NCI-H2196 treated with DMSO at 0.1 percent for 48 hours (cell line): ENCODE results near the gene HMG20A.

Experiments used
- DNase-seq: peaks from one replicate; lab custom pipeline; 2025; ENCODE audit not compliant: unreplicated experiment; lab: John Stamatoyannopoulos, UW

HMG20A gene

DNA sequence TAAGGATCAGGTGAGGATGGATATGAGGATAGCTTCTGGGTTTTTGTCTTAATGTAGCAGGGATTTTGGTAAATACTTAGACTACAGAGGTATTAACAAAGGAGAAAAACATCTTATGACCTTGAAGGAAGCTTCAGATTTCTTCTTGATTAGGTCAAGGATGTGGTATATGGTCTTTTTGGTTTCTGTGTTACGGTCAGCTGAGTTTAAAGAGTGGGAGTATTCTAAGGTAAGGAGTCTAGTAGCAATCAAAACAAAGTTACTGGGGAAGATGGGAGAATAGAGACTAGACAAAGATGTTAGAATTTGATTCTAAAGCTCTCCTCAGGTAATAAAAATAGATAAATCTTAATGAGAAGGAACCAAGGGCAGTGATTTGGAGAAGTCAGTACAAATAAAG, 6.2 kb downstream of the HMG20A start:
- no peak for DNase-seq

DNA sequence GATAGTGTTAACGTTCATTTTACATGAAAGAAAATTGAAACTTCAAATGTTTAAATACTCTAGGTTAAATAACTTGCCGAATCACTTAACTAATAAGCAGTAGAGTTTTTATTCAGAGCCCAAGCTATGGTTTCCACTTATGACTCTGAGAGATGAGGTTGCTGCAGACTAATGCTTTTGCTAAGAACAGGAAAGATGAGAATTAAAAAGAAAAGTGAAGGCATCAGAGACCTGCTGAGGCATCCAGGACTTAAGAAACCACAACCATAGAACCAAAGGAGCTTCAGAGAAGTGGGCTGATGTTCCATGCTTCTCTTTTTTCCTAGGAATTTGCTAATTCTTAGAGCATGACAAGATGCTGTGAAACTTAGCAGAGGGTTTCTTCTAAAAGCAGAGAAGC, 9.5 kb downstream of the HMG20A start:
- no peak for DNase-seq

DNA sequence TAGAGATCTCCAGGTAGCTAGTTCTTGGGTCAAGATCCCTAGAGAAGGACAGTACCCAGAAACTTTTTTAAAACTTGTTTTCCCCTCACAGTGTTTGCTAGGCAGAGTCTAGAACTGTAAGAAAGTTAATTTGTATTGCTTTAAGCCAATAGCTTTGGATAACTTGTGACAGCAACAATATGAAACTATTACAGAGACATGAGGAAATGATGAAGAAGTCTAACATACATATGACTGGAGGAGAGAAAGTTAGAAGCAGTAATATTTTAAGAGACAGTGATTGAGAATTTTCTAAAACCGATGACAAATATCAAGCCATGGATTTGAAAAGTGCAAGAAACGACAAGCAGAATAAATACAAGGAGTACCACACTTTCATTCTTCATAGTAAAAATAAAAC, 10.0 kb downstream of the HMG20A start:
- DNase-seq, result no peak

DNA sequence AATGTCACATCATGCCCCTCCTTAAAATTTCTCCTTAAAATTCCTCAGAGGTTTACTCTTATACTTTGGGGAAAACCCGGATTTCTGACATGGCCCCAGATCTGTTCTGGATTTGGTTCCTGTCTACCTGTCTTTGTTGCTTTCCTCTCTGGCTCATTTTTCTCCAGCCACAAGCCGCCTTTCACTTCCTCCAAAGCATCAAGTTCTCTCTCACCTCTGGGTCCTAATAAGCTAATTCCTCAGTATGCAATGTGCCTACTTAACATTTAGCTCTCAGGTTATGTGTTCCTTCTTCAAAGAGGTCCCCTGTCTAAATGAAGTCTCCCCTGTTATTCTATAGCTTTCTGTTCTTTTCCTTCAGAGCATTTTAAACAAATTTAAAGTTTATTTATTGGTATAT, 16.1 kb downstream of the HMG20A start:
- no peak for DNase-seq

DNA sequence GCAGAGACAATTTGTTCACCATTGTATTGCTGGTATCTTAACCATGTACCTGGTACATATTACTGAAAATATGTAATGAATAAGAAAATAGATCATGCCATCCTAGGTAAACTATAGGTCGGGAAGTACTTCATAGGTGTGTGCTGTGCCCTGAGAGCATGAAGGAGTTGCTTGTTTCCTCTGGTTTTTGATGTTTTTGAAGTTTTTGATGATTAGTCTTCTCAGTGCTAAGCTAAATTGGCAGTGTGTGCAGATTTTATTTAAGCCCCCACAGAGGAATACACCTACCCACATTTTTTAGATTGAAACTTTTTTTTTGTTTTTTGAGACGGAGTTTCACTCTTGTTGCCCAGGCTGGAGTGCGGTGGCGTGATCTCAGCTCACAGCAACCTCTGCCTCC, 16.6 kb downstream of the HMG20A start:
- no peak for DNase-seq

DNA sequence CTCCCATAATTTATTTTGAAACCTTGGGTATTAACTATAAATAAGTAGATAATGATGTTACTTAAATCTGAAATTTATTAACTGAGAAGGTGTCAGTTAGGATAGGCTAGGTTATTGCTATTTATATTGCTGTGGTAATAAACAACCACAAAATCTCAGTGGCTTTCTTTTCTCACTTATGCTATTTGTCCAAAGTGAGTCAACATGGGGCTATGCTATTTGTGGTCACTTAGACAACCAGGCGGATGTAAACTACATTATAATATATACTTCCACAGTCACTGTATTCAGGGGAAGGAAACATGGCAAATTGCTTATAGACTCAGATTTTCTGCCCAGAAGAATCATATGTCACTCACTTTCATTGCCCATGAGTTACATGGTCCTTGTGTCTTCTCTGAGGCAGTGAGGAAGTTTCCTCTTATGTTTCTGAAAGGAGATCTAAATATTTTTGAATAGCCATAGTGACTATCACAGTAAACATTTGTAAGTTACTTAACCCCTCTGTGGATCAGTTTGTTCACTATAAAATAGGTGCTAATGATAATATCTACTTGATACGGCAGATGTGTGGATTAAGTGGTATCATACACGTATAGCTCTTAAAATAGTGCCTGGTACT, 19.8 kb downstream of the HMG20A start:
- no peak for DNase-seq

DNA sequence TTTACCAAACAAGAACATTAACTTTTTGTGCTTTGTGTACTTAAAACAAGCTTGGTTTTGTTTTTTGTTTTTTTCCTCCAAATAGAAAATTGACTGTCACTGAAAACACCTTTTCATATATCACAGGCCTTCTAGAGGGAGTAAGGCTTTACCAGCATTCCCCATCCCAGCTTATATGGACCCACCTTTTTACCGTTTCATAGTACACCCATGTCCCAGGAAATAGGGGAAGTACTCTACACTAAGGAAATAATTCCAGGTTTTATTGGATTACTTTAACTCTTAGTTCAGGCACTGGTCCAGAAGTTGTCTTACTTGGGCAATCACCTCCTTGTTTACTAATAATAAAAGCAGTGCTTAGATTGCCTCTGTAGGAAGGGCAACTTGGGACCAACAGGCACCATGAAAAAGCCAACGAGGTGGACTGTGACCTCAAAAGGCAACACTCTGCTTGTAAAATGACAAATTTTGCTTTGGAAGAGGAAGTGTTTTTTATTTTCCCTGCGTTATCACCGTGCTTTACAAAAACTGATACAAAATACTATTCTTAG, 26.2 kb downstream of the HMG20A start:
- no peak for DNase-seq

DNA sequence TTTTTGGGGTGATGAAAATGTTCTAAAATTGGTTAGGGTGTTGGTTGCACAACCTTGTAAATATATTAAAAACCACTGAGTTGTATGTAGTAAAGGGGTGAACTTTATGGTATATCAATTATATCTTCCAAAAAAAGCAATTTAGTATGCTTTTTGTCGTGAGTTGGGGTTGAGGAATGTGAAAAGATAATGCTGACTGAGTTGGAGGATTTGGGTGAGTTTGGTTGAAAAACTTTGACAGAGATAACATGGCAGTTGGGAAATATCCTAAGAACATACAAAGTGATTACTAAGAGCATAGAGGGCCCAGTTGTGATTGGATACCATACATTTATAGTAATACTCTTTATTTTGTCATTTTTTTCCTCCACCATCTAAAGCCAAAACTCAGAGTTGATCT, 33.6 kb downstream of the HMG20A start:
- DNase-seq, result no peak

DNA sequence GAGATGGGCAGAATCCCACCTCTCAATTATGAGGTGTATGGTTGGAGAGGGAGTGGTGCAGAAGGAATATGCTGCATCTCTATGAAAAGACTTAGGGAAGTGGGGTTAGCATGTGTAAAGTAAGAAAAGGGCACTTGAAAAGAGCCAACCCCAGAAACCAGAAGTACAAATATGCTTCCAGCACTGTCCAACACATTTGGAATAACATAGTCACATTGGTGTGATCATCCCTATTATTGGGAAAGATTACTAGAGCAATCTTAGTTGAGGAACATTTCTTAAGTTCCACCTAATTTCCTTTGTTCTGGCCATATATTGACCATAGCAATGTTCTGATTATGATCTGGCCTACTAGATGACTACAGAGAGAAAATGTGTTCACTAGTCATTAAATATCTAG, 34.3 kb downstream of the HMG20A start:
- no peak for DNase-seq

DNA sequence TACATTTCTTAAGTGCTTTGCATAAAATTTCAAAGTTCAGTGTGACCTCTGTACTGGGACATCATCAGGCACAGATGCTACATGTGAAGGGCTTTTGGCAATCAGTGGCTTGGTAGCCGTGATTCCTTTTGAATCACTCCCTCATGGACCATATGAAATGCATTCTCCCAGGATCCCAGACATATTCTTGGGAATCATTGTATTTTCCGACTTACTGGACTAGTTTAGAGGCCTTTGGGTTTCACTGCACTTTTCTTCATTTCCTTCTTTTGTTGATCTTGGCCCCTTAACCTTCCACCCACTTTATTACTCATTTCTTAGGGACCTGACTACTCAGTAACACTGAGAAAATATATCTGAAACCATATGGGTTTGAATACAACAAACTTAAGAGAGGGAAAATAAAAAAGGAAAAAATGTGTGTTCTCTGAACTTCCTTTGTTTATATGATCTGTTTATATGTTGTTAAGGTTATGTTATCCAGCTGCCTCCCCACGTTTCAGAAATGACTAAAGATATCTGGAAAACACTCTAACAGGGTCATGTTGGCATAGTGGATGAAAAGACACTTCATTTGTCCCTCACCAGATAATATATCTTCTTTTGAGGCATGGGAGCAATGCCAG, 35.1 kb downstream of the HMG20A start:
- no peak for DNase-seq

DNA sequence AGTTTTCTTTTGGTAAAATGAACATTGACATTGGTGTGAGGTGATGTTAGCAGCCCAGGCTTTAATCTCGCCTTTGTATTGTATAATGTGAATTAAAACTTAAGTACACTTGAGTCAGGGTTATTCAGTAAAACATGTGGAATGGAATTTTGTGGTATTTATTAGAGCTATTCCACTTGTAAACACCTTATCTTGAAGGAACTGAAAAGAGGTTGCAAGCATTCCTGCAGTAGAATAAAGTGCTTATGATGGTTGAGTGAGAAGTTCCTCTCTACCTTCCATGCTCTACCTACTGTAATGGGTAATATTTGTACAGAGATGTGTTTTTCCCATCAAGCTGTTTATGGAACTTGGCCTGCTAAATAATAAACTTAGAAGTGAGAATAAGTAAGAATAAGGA, 36.1 kb downstream of the HMG20A start:
- DNase-seq, result no peak

DNA sequence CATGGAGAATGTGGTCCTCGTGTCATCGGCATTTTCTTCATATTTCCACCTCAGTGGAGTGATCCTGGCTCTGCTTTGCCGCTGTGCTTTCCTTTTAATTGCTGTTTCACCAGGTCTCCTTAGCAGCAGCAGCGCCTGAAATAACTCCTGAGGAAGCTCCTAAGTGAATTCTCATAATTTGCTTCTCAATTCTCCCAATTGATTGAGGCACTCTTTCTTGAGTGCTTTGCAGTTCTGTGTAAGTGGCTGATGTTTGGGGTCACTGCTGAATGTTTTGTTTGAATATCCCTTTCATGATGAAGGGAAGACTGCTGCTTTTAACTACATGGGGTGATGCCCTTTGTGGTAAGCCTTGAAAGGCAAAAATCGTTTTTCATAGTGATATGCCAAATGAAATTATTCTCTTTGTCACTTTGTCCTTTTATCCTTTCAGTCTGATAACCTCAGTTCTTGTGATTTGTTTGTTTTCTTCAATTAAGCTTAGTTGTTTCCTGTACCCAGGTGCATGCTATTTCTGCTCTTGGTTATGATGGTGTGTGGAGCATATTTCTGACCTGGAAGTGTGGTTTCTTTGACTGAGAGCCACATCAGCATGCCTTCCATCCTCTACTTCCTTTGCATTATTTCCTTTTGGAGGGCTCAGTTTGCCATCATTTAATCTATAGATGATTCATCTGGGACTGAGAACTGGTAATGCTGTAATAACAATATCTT, 36.7 kb downstream of the HMG20A start:
- no peak for DNase-seq

DNA sequence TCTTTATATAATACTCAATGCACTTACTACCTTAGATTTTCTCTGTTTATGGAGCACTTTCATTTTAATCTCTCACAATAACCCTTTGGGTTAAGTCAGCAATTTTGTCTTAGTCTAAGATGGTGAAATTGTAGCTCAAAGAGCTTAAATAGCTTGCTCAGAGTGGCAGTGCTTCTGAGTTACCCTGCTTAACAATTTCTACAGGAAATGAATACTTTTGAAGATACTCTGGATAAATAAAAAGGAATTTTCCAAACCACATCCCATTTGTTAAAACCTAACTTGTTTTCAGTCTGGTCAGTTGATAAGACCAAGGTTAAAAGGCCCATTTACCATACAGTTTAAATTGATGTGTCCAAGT, 37.2 kb downstream of the HMG20A start:
- DNase-seq, result no peak

DNA sequence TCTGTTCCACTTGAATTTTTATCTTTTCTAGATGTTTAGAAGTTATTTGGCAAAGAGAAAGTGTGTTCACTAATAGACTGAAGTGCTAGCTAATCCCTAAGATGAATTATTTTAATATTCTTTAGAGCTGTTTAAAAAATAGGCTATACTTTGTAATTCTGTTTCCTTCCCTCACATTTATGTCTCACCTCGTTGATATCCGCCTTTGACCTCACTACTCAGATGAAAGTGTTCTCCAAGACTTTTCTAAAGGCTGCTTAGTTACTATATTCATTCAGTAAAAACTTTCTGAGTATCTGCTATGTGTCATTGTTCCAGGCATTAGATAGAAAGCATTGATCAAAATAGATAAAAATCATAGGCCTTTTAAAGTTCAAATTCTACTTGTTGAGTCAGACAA, 38.3 kb downstream of the HMG20A start:
- DNase-seq, result no peak

DNA sequence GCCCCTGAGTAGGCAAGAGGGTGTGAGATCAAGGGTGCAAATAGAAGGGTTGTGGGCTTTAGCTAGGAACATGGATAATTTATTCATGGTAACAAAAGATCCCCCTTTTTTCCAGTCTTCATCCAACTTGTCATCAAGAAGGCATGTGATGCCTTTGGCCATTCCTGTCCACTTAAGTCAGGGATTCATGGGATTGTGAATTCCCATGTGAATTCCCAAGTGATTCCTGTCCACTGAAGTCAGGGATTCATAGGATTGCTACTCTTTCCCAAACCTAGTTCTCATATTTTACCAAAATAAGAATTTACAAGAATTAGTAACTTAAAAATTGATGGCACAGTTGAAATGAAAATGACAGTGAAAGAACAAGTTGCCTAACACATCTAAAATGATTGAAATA, 40.8 kb downstream of the HMG20A start:
- no peak for DNase-seq

DNA sequence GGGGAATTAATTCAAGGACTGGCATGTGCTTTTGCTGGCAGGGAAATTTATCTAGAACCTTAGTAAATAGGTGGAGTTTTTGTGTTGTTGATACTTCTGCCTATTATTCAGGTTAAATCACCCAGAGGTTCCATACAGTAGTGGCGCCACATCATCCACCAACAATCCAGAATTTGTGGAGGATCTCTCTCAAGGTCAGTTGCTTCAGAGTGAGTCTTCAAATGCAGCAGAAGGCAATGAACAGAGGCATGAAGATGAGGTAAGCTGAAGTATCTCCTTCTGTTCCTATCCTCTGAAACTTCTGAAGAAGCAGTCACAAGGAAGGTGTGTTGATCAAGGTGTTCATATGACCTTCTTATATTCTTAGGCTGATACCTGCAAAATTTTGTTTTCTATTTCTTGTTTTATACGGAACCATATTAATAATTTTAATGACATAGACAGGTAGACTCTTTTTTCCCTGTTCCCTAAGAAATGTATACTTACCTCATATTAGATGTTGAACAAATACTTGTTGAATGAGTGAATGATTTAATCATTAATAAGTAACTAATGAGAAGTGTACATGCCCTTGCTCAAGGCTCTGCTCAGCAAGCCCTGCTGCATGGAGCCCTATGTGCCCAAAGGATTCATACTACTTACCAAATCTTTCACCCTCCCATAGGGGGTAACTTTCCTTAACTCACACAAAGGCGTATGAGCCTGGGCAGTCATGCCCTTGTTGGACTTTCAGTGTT, 43.6 kb downstream of the HMG20A start:
- DNase-seq, result no peak

DNA sequence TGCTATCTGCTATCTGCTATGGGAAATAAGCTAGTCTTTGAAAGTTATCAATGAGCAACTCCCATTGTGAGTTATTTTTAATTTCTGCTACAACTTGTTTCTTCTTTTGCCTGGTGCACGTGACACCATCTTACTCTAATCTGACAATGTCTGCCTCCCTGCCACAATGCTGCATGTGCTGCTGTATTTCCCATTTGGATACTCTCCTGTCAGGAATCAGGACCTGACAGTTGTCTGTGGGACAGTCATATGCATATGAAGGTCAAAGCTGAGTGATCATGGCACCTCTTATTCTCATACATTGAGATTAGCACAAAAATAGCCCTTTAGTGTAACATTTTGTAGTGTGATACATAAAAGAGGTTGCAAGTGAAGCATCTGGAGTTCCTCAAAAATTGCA, 45.8 kb downstream of the HMG20A start:
- no peak for DNase-seq

DNA sequence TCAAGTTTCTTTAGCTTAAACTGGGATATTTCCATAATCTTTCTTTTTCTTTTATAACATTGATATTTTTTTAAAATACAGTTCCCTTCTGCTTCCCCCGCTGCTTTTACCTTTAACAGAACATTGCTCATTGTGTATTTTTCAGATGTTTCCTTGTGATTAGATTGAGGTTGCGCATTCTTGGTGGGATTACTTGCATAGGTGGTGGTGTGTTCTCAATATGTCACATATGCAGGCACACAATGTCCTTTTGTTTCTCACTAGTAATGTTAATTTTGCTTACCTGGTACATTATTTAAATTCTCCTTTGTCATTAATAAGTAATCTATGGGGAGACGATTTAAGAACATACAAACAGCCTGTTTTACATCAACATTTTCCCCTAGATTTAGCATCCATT, 48.2 kb downstream of the HMG20A start:
- DNase-seq, result no peak

DNA sequence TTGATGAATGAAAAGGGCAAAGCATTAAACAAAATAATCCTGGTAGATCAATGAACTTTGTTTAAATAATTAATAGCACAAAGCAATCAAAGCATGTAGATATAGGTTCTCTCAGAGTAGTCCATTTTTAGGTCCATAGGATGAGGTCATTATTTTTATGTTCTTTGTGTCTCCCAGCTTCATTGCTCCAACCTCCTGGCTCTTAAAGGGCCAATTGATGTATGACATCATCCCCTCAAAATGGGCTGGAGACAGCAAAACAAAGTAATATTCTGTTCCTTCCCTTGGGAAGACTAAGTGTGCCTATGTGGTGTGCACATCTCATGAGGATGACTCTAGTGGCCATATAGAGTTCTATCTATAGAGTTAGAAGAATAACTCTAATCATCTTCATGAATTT, 49.5 kb downstream of the HMG20A start:
- DNase-seq, result no peak

DNA sequence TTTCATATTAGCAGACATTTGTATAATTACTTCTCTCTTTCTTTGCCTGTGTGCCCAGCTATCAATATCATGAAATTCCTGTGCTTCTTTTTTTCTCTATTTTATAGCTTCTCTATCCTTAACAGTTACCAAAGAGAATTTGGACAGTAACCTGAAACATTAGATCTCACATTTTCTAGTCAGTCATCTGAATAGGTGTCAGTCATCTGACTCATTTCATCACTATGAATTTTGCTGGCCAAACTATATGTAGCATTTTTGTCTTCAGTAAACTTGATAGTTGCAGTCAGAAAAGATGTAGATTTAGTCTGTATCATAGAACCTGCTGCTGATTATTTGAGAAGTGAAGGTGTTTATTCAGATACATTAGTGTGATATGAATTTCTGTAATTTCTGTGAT, 52.6 kb downstream of the HMG20A start:
- DNase-seq, result no peak

DNA sequence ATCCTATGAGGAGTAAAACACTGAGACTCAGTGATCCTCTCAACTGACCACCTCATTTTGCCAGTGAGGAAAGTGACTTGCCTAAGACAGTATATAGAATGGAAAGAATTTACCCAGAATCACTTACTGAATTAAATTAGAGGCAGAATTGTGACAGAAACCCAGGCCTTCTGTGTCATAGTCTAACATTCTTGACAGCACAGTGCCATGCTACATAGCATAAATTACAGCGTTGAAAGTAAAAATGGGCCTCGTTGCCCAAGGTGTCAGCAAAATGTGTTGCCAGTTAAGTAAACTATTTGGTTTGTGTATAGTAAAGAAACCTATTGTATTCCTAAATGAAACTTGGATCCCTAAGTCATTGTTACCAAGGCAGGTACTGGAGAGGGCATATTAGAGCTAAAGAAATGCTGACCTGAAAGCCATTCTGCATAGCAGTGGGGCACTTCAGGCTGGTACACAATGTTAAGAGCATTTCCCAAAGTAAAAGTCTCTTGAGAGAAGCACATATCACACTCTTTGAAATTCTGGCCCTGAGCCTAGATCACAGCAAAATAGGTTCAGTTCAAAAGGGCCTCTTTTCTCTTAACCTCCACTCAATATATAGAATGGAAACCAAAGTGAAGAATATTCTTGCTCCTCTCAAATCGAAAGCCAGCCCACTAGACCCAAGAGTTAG, 53.8 kb downstream of the HMG20A start:
- DNase-seq, result no peak
